Hippocampal formation (tissue), 2 donors: ENCODE measurements around the gene EFCAB11.

Experiments
- DNase-seq, 2 donors: peaks; one replicate each; lab custom pipeline; 2025; lab: John Stamatoyannopoulos, UW

EFCAB11 gene

DNA sequence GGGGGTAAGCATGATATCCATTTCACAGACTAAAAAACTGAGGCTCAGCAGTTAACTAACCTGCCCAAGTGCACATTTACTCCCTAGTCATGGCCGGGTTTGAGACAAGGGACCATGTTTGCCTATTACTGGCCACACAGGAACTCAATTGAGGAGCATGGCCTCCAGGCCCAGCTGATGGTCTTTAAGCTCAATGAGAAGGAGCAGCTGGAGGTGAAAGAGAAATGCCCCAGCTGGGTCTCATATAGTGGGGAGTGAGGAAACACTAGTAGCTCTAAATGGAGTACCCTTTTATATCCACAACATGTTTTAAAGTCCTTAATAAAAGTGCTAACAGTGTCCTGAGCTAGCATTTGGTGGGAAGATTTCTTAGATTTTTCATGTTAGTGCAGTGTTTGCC, 2.8 kb upstream of the EFCAB11 start:
- DNase-seq = no peak

DNA sequence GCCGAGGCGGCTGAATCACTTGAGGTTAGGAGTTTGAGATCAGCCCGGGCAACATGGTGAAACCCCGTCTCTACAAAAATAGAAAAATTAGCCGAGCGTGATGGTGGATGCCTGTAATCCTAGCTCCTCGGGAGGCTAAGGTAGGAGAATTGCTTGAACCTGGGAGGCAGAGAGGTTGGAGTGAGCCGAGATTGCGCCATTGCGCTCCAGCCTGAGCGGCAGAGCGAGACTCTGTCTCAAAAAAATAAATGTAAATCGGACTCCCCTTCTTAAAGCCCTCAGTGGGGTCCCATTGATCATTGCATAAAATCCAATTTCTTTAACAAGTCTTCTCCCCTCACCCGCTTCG, 2.1 kb upstream of the EFCAB11 start:
- DNase-seq = no peak

DNA sequence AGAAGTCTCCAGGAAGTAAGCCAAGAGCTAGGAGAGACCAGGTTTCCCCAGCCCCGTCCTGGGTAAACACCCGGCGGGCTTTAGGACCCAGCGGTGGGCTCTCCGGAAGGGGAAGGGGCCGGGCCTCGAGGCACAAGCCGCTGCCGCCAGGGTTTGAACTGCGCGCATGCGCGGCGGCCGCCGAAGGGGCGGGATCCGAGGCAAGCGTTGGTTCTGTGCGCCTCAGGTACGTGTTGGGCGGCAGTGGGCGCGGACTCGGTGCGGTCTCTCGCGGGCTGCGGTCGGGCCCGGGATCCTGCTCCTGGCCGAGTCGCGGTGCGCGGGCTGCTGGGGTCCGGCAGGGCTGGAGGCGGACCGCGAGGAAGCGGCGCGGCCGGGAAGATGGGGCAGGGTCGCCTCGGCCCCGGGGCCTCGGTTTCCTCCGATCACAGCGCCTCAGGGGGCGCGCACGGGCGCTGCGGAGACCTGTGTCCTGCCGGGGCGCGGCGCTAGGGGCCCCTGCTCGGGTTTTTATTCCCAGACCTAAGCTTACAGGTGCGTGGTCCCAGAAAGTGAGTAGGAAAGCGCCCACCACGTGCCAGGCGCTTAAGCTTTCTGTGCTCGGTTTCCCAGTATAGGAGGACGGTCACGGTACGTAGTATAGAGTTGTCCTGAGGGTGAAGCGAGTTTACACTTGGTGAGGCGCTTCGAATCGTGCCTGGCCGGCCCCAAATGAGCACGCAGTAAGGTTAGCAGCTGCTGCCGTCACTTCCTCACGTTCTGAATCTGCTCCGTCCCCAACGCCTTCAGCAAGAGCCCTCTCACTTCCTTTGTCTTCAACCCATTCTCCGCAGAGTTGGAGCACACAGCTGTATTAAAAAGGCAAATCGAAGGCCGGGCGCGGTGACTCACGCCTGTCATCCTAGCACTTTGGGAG, 1.5 kb upstream of the EFCAB11 start, which contains the start of gene TDP1:
Gene TDP1, plus strand, starts transcription at position 183 of the 916 bp plus-strand sequence. CDS start 7,188 bp downstream, outside the sequence.
- DNase-seq = peak; percentile 96

DNA sequence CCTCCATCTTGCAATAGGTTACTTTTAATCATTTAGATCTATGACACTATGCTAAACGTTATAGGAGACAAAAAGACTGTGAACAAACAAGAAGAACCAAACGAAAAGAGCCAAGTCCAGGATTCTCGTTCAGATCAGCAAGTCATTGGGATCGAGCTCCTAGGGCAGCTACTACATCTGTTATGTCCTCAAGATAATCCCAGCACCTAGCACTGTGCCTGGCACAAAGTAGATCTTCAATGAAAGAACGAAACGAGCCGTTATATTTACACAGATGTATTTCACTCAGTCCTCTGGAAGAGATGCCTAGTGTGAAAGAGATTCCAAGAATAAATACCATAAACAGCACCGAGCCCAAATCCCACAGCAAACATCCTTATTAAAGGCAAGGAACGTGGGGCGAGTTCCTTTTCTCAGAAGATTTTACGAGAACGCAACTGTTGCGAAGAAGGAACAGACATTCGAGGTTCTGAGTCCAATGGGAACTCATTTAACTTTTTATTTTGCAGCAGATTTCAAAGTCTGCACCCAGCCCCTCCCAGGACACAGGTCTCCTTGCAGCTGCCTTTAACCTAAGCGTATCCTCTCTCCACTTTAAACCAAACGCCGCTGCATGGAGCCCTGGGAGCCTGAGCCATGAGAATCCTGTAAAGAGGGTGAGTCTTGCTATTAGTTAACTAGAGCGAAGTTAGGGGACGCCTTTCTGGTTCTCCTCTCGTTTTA, 653 bp upstream of the EFCAB11 start:
- DNase-seq = peak; percentile 56 to 63

DNA sequence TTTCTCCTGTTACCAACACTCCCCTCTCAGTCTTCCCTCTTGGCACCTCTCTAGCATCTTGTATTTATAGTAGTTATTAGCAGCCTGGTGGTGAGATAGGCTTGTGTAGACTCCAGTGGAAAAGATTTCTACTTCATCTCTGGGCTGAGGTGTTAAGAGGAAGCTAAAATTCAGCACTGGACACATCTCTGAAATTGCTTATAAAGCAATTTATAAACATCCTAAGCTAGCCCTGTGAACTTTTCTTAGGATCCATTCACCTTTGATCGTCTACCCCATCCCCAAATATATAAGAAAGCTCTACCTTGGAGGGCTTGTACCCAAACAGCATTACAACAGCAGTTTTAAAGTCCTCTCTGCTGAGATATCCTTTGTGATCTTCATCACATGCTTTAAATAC, 928 bp downstream of the EFCAB11 start:
- DNase-seq = no peak

DNA sequence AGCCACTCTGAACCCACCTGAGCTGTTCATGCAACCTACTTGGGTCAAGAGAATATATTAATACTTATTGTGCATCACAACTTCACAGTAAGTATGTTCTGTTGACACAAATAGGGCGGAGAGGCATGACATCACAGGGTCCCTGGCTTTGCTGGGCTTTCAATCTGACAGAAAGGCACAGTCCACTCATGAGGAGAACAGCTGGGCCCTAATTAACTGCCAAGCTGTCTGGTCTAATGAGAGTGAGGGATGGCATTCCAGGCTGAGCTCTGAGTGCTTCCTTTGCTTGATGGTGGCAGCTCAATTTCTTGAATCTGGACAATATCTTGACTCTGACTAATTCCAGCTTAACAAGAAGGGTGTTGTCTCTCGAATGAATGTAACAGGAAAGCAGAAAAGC, 2.0 kb downstream of the EFCAB11 start:
- DNase-seq = no peak

DNA sequence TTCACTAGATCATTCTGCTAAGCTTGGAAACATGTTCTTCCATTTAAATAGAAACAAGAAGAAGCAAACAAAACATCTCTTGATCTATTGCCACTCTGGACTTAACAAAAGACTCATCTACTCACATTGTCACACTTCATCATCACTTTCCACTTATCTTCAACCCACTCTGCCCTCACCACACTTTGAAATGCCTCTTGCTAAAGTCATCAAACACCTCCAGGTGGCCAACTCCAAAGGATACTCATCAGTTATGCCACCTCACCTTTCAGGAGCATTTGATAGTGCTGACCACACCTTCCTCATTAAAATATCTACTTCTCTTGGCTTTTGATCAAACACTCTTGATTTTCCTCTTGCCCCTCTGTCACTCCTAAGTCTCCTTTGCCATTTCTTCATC, 7.2 kb downstream of the EFCAB11 start:
- DNase-seq = no peak

DNA sequence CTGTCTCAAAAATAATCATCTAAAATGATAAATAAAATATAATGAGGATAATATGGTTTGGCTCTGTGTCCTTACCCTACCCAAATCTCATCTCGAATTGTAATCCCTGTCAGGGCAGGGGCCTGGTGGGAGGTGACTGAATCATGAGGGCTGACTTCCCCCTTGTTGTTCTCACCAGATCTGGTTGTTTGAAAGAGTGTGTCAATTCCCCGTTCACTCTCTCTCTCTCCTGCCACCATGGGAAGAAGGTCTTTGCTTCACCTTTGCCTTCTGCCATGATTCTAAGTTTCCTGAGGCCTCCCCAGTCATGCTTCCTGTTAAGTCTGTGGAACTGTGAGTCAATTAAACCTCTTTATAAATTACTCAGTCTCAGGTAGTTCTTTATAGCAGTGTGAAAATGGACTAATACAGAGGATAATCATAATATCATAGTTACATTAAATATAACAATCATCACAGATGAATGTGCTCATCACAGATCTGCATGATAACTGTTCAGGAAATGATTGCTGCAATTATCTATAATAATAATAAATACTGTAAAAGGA, 12.6 kb downstream of the EFCAB11 start:
- DNase-seq = no peak

DNA sequence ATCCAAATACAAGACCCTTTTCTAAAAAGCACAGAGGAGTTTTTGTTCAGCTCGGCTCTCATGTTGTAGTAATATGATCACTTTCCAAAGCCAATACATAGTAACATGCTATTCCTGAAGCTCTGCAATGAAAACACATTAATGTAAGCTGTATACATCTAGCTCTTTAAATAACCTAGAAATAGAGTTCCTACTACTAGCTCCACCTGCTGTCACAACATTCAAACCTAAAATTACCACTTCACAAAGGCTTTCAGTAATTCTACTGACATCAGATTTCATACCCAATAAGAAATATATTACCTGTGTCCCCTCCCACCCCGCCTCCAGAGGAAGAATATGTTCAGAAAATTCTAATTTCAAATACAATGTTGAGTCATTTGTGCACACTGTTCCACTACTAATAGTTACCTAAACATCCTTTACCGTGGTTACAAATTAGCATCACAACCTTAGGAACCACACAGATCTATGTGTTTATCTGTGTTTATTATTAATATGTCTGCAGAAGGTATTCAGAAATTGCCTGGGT, 17.8 kb downstream of the EFCAB11 start:
- no peak for DNase-seq

DNA sequence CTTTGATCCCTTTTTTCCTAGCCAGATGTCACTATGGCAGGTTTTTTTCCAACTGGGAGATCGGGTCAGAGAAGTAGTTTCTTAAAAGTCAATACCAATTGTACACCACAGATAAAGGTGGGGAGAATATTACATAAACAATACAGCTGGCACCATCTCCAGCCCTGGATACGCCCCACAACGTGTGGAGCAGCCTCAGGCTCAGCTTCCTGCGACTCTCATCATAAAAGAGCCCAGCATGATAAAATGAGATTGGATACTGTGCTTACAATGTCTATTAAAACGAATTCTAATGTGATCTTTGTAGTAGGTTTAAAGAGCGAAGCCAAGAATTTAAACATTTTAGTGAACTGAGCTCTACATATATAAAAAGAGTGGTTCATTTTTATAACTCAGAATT, 21.5 kb downstream of the EFCAB11 start:
- DNase-seq = no peak

DNA sequence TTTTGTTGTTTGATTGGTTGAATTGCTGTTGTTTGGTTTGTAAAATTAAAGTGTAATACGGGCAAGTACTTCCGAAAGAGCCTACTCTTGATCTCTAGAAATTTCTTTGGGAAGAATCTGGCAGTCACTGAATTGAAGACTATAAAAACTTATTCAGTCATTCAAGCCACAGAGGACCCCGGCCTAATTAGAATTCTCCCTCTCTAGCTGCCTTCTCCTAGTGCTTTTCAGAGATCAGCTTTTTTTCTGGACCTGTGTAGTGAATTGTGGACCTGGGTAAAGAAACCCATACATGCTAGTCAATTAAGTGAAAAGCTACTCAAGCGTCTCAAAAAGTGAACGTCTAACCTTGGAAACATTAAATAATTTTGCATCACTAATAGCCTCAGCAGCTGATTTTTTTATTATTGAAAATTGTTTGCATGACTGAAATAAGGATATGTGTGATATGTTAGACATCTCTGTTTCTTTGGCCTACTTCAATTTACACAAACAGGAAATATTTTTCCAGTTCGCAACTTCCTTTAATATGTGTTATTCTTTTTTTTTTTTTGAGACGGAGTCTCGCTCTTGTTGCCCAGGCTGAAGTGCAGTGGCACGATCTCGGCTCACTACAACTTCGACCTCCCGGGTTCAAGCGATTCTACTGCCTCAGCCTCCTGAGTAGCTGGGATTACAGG, 27.2 kb downstream of the EFCAB11 start:
- DNase-seq = peak in 1 of 2 donors; percentile 41

DNA sequence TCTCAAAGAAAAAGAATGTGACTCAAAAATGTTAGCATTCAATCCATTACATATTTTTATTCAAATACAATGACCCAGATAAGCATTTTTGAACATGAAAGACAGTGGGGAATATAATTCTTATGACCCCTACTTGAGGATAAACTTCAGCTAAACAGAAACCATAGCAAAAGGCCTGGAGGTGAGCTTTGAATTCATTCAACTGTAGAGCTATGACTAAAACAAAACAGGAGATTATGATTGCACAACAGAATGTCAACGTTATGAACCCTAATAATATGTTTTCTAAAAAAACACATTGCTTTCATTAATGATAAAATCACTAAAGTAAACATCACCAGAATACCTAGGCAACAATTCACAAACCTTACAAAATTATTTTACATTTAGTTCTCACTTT, 27.8 kb downstream of the EFCAB11 start:
- no peak for DNase-seq

DNA sequence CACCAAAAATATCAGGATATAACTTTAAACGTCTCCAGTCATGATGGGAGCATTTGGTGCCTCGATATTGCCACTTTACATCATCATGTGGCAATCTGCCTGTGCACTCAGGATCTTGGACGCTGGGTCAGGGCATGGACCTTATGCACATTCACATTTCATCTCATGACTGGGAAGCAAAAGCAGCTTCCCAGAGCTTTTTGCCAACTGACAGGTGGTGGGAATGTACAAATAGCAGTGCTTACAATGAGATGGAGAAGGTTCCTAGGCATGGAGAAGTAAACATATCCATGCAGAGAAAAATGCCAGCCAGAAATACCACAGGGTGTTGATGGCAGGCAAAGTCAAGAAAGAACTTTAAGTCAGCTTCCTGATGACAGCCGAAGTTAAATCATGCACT, 30.3 kb downstream of the EFCAB11 start:
- no peak for DNase-seq

DNA sequence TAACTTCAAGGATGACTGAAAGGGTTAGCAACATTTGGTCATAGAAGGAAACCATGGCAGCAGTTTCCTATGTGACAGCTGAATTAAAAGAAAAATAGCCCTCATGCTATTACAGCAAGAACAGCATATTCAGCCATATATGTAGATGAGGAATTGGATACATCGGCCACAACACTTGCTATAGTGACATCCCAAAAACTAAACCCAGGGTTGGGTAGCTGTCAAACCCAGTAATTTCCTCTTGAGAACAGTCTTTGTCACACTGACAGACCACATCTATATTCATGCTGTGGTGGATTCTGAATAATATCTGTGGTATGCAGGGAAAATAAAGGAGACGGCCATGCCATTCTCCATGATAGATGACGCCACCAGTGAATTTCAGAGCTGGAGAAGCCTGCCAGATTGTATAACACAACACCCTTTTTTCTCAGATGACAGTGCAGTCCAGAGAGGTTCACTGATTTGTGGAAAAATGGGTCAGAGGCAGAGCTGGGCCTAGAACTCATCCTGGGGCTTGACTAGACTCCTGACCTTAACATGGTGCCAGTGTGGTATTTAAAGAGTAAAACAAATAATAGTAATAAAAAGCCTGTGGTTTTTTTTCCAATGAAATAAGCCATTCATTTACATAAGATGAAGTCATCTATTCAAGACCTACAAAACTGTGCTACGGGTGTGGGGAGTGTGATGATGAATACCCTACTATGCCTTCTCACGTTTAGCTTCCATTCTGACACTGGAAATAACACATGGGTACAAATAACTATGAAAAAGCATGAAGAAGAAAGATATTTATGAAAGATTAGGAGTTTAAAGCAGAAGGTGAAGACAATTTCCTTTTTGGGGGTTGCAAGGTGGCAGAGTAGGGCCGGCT, 32.3 kb downstream of the EFCAB11 start:
- peak in 1 of 2 donors; percentile 56 for DNase-seq

DNA sequence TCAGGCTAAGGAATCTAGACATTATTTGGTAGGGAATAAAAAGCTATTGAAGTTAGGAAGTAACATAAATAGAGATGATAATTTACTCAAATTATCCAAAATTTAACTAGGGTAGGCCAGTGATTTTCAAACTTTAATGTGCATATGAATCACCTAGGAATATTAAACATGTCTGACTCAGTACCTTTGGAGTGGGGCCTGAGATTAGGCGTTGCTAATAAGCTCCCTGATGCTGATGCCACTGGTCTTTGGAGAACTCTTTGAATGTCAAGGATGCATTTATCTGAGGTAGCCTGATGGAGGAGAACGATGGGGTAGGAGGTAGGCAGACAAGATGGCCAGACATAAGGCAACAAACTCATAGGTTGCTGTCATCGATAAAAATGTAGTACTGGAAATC, 33.2 kb downstream of the EFCAB11 start:
- no peak for DNase-seq

DNA sequence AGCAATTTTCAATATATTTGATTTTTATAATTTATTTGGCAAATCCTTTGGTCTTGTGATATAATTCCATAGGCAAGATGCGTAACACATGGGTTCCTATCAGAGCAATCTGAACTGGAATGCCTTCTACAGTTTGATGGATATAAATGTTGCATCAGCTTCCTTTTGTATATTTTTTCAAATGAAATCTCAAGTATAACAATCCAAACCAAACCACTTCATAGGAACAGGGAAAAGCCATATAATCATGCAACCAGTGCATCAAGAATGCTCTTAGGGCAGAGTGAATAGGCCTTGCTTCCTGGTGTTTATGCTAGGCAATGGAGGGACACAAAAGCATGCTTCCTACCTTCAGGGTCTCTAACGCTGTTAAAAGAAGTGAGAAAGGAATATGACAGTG, 34.5 kb downstream of the EFCAB11 start:
- DNase-seq = no peak

DNA sequence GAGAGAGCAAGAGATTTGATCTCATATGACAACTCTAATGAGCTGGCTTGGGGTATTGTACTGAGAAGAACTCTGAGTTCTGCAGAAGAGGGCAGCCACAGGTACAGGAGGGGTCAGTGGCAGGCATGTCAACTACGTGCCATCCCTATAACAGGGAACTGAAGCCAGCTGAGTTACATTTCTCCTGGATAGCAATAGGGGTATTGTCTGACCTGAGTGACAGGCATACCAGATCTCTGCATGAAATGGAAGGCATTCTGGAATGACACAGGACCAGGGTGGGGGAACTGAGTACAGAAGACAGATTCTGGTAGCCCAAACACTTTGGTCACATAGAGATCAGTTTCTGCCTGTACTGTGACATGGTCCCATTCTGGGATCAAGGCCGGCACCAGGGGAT, 35.8 kb downstream of the EFCAB11 start:
- no peak for DNase-seq

DNA sequence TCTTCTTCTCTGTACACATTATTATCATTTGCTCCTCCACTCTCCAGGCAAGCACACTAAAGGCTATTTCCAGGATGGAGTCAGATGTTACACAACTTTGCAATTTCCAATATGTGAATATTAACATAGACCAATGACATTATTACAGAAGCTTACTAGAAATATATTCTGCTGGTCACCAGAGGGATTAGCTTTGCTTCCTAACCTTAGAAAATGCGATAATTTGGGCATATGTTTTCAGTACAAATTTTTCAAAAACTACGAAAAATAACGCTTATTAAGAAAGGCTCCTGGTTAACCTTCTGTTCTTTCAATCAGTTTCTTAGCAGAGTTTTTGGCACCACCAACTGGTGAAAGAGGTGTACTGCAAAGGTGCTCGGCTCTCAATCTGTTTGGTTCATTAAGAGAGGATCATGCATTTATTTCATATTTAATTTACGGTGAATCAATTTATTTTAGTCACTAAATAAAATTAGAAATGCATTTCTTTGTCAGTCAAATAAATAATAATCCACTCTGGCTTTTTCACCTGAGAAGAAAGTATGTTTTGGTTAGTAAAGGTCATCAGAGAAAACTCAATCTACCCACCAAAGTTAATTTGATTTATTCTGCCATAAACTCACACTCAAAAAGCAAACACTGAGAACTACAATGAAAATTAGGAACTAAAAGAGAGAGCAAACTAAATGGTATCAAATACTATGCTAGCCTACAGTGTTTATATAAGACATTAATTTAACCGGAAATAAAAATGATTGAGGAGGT, 39.2 kb downstream of the EFCAB11 start:
- peak; percentile 42 to 72 for DNase-seq

DNA sequence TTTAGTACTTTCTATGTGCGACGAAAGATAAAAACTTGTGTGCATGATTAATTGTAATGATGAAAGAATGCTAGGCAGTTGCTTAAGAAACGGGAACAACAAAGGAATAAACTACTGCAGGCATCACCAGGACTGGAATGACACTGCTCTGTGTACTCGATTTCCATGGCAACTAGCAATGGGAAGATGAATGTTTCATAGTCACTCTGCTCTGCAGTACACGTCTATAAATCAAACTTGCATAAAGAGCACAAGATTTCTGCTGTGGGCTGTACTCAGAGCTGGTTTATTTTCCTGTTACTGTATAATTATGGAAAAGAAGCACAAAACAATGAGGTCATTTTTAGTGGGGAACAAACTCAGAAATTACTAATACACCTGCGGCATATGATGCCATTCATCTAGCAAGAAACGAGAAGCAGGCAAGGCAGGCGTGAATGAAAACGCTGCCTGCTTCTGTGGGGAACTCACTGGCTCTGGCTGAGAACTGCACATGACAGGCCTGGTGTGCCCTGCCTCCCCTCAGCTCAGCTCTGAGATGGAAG, 41.8 kb downstream of the EFCAB11 start:
- DNase-seq = peak; percentile 21 to 61

DNA sequence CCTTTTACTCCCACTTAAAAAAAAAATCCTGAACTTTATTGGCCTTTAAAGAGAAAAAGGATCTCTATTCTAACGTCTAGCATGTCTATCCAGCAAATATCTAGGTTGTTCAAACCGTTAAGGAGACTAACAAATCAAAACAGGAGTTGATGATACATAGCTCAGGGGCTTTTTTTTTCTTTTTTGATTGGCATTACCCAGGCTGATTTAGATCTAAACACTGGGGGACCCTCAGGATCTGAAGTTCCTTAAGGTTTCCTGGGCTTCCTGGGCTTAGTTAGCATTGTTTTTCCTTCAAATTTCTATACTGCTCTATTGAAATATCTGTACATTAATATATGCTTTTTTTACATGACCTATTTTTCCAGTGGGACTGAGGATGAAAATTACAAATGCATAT, 42.3 kb downstream of the EFCAB11 start:
- no peak for DNase-seq
